ENCODE data around the gene TTLL10. TPM values are rescaled to one million over a fixed set of nuclear protein-coding genes. Genes with fewer than 3 reads are reported as not detected.

The TTLL10 gene
- total RNA-seq, 2 donors from 2014 or later: not detected

GRCh38 chr1:1237874-1238701, 64.4 kb downstream of the TTLL10 start:
- DNase-seq (ENCODE audit: low spot score in 2 of 2): no peak
- Mint-ChIP-seq H3K27ac (no peak overlapping the region), H3K9me3 (peaks cover 0 to 4% of the 10 kb centered on the region in 2 donors), H3K36me3 (peaks cover 9 to 13% of the 10 kb centered on the region in 2 donors)
- peak; percentile 23 to 45 for ATAC-seq

- Mint-ChIP-seq H3K36me3 (peaks cover 3 to 7% of the 10 kb centered on the region in 2 donors), H3K9me3 (no peaks in the 10 kb centered on the region), H3K27ac (no peak overlapping the region)
- DNase-seq (ENCODE audit: low spot score in 2 of 2) (no peak), ATAC-seq (no peak)
These were observed 65.1 kb downstream of the TTLL10 start for GRCh38 chr1:1238702-1239178.

GRCh38 chr1:1239227-1239613, 65.5 kb downstream of the TTLL10 start:
- Mint-ChIP-seq H3K9me3 (no peaks in the 10 kb centered on the region), H3K27ac (no peak overlapping the region), H3K36me3 (peaks cover 0 to 2% of the 10 kb centered on the region in 2 donors)
- ATAC-seq (no peak), DNase-seq (ENCODE audit: low spot score in 2 of 2) (no peak)

- Mint-ChIP-seq H3K36me3 (no peaks in the 10 kb centered on the region), H3K27ac (no peak overlapping the region), H3K9me3 (no peaks in the 10 kb centered on the region)
- DNase-seq (ENCODE audit: low spot score in 2 of 2) (no peak), ATAC-seq (no peak)
These were observed 66.1 kb downstream of the TTLL10 start for GRCh38 chr1:1239614-1240347.

- DNase-seq (ENCODE audit: low spot score in 2 of 2): no peak
- Mint-ChIP-seq H3K27ac (no peak overlapping the region), H3K9me3 (no peaks in the 10 kb centered on the region), H3K36me3 (no peaks in the 10 kb centered on the region)
- no peak for ATAC-seq
These were observed 66.7 kb downstream of the TTLL10 start for GRCh38 chr1:1240348-1240732.

- Mint-ChIP-seq H3K27ac (no peak overlapping the region), H3K36me3 (no peaks in the 10 kb centered on the region), H3K9me3 (no peaks in the 10 kb centered on the region)
- ATAC-seq: no peak
- no peak for DNase-seq (ENCODE audit: low spot score in 2 of 2)
These were observed 67.3 kb downstream of the TTLL10 start for GRCh38 chr1:1240822-1241587.

GRCh38 chr1:1241588-1242219, 68.0 kb downstream of the TTLL10 start:
- H3K9me3 Mint-ChIP-seq: no peaks in the 10 kb centered on the region
- DNase-seq (ENCODE audit: low spot score in 2 of 2): no peak
- no peak overlapping the region for H3K27ac Mint-ChIP-seq
- ATAC-seq: no peak
- H3K36me3 Mint-ChIP-seq: no peaks in the 10 kb centered on the region

GRCh38 chr1:1242461-1243265, 69.0 kb downstream of the TTLL10 start:
- Mint-ChIP-seq H3K27ac (no peak overlapping the region), H3K9me3 (no peaks in the 10 kb centered on the region), H3K36me3 (no peaks in the 10 kb centered on the region)
- no peak for DNase-seq (ENCODE audit: low spot score in 2 of 2)
- no peak for ATAC-seq

- ATAC-seq (no peak), DNase-seq (ENCODE audit: low spot score in 2 of 2) (no peak)
- Mint-ChIP-seq H3K27ac (no peak overlapping the region), H3K9me3 (no peaks in the 10 kb centered on the region), H3K36me3 (no peaks in the 10 kb centered on the region)
These were observed 69.6 kb downstream of the TTLL10 start for GRCh38 chr1:1243266-1243660.

GRCh38 chr1:1243807-1244191, 70.1 kb downstream of the TTLL10 start:
- ATAC-seq (no peak), DNase-seq (ENCODE audit: low spot score in 2 of 2) (no peak)
- Mint-ChIP-seq H3K36me3 (no peaks in the 10 kb centered on the region), H3K9me3 (no peaks in the 10 kb centered on the region), H3K27ac (no peak overlapping the region)

GRCh38 chr1:1244192-1244811, 70.6 kb downstream of the TTLL10 start:
- DNase-seq (ENCODE audit: low spot score in 2 of 2) (no peak), ATAC-seq (no peak)
- H3K36me3 Mint-ChIP-seq: no peaks in the 10 kb centered on the region
- H3K27ac Mint-ChIP-seq: no peak overlapping the region
- no peaks in the 10 kb centered on the region for H3K9me3 Mint-ChIP-seq

- ATAC-seq: no peak
- H3K36me3 Mint-ChIP-seq: no peaks in the 10 kb centered on the region
- no peak overlapping the region for H3K27ac Mint-ChIP-seq
- H3K9me3 Mint-ChIP-seq: no peaks in the 10 kb centered on the region
- no peak for DNase-seq (ENCODE audit: low spot score in 2 of 2)
These were observed 71.6 kb downstream of the TTLL10 start for GRCh38 chr1:1245178-1245816.

GRCh38 chr1:1245817-1246576, 72.3 kb downstream of the TTLL10 start:
- ATAC-seq: no peak
- H3K27ac Mint-ChIP-seq: no peak overlapping the region
- no peaks in the 10 kb centered on the region for H3K9me3 Mint-ChIP-seq
- H3K36me3 Mint-ChIP-seq: no peaks in the 10 kb centered on the region
- DNase-seq (ENCODE audit: low spot score in 2 of 2): no peak

- no peak within 1 kb of the TSS for H3K27ac Mint-ChIP-seq
- H3K36me3 Mint-ChIP-seq: no peaks in the 10 kb centered on the region
- no peak for ATAC-seq
- no peak for DNase-seq (ENCODE audit: low spot score in 2 of 2)
- no peaks in the 10 kb centered on the region for H3K9me3 Mint-ChIP-seq
These were observed 73.1 kb downstream of the TTLL10 start, which contains the start of gene C1QTNF12 for GRCh38 chr1:1246577-1247340. Gene C1QTNF12, minus strand, starts transcription at chr1:1246722. Its CDS starts 32 bp downstream, at chr1:1246690.
